Lower leg skin (tissue), 4 donors: ENCODE data around the gene SINHCAF. TPM values are rescaled to one million over a fixed set of nuclear protein-coding genes. Genes with fewer than 3 reads are reported as not detected.

Experiments
- DNase-seq, 2 donors: peaks; one replicate each; pipeline ENCODE4 v3.0.0-alpha.2; 2019; ENCODE audit warnings: low spot score in 2 of 2
- H3K4me3 ChIP-seq: fragments of 200-600 bp; sonication (generic); 2 replicates; pipeline ENCODE4 v1.5.1; 2017; ENCODE audit warnings: mild to moderate bottlenecking, low read depth; ENCODE audit not compliant: poor library complexity, severe bottlenecking
- CTCF ChIP-seq, 3 donors: fragments of 450-650 bp; IDR thresholded peaks; one replicate each; pipeline ENCODE4 v1.5.1; 2016; ENCODE audit warnings: antibody characterized with exemption in 3 of 3, mild to moderate bottlenecking in 3 of 3, moderate library complexity in 2 of 3
- POLR2A ChIP-seq, 2 donors: fragments of 450-650 bp; IDR thresholded peaks; one replicate each; pipeline ENCODE4 v1.6.1; 2016 to 2017; ENCODE audit warnings: antibody characterized with exemption in 2 of 2, mild to moderate bottlenecking in 1 of 2, moderate library complexity in 1 of 2
- WGBS, 2 donors: methylation state at CpG; one replicate each; pipeline ENCODE4 v1.1.5; 2018; 5-methylcytosine and 5-hydroxymethylcytosine counted together
- intact Hi-C: fragments of 100-400 bp; cut with DNase I; formaldehyde crosslinking; loops from one replicate; pipeline ENCODE4 v1.15.0; 2023; ENCODE audit warnings: low total_unique reads
- total RNA-seq, 4 donors: library from RNA; depleted of rRNA; stranded (reverse); fragments of >200 nt; gene quantifications; one replicate each; pipeline ENCODE4 v1.1.0, GENCODE V29; 2016

The SINHCAF gene
- total RNA-seq, 4 donors from 2014 or later: 56.9 to 144 (median 96.5) TPM

- H3K4me3 ChIP-seq: no peak overlapping the region
- intact Hi-C loops: no loop called here
- TF ChIP-seq POLR2A (IDR thresholded peaks at IDR 0.05): no peak
- no peak for TF ChIP-seq CTCF (IDR thresholded peaks at IDR 0.05)
- no peak for DNase-seq
- WGBS, 2 donors: 90 to 100% methylated on average over 1 of the region's 1 CpG
These were observed 25.6 kb downstream of the SINHCAF start for GRCh38 chr12:31300341-31300740.

- 59 to 70% methylated on average over 3 of the region's 3 CpGs for WGBS, 2 donors
- H3K4me3 ChIP-seq: no peak overlapping the region
- no peak for DNase-seq
- intact Hi-C loops: no loop called here
- TF ChIP-seq POLR2A (IDR thresholded peaks at IDR 0.05) (no peak), CTCF (IDR thresholded peaks at IDR 0.05) (no peak)
These were observed 27.0 kb downstream of the SINHCAF start for GRCh38 chr12:31298922-31299321.

- H3K4me3 ChIP-seq: no peak overlapping the region
- no peak for TF ChIP-seq POLR2A (IDR thresholded peaks at IDR 0.05)
- no peak for TF ChIP-seq CTCF (IDR thresholded peaks at IDR 0.05)
- WGBS, 2 donors: 78 to 79% methylated on average over 2 of the region's 2 CpGs
- intact Hi-C loops: no loop called here
- DNase-seq: no peak
These were observed 27.4 kb downstream of the SINHCAF start for GRCh38 chr12:31298515-31298910.

- WGBS, 2 donors: 89% methylated on average over 13 of the region's 13 CpGs
- DNase-seq: no peak
- intact Hi-C loops: no loop called here
- H3K4me3 ChIP-seq: no peak overlapping the region
- TF ChIP-seq CTCF (IDR thresholded peaks at IDR 0.05) (no peak), POLR2A (IDR thresholded peaks at IDR 0.05) (no peak)
These were observed 28.1 kb downstream of the SINHCAF start for GRCh38 chr12:31297572-31298514.

GRCh38 chr12:31289441-31289840, 36.5 kb downstream of the SINHCAF start:
- intact Hi-C loops: no loop called here
- 74 to 80% methylated on average over 2 of the region's 2 CpGs for WGBS, 2 donors
- H3K4me3 ChIP-seq: no peak overlapping the region
- no peak for DNase-seq
- TF ChIP-seq CTCF (IDR thresholded peaks at IDR 0.05) (no peak), POLR2A (IDR thresholded peaks at IDR 0.05) (no peak)
